ENCODE measurements around the gene RINL. TPM values are rescaled to one million over a fixed set of nuclear protein-coding genes. Genes with fewer than 3 reads are reported as not detected.

RINL gene
- total RNA-seq, result 10 to 100 TPM in 3 of 4 donors, 1 to 10 TPM in 1; 6.4 to 18.7 (median 13.5) TPM

DNA sequence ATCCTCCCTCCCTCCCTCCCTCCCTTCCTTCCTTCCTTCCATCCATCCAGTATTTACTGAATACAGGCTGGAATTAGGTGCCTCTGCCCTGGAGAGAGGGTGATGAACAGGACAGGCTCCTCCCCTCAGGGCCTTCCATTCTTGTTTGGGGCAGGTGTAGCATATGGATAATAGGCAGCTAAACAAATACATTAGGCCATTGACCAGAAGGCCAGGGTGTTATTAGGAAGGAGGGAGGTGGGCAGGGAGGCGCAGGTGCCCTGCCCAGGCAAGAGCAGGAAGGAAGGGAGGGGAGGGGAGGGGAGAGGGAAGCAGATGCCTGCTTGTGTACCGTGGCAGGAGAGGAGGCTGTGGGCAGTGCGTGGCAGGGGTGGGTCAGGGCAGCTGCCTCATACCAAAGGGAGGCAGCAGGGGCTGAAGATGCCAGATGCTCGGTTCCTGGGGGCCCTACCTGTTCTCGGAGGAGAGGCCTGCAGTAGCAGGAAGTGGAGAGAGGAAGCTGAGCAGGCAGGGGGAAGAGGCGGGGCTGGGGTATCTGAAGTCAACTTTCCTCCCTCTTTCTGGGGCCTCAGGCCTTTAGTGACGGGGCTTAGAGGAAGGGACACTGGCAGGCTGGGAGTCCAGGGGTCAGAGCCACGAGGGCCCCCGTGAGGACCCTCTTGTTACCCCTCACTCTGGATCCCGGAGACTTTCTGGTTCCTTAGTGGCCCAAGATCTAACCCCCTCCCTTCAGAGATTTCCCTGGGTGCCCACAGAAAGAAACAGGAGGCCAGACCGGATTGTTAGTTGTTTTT is at the start of gene RINL:
RINL (minus strand) TSS at position 495 of the 794 bp plus-strand sequence. CDS start 1,533 bp downstream, outside the sequence.
- Histone ChIP-seq H3K4me1 (peaks cover 9 to 18% of the 10 kb centered on the region in 2 donors), H3K27me3 (no peaks in the 10 kb centered on the region), H3K27ac (peak within 1 kb of the TSS in 2 of 3 donors; percentile 17 to 37), H3K9me3 (no peaks in the 10 kb centered on the region), H3K36me3 (peaks cover 10 to 16% of the 10 kb centered on the region in 2 donors), H3K4me3 (replicated peaks in 1 of 3) (no peak within 1 kb of the TSS)
- DNase-seq, result peak; percentile 17 to 25
- TF ChIP-seq, protein P1, sequence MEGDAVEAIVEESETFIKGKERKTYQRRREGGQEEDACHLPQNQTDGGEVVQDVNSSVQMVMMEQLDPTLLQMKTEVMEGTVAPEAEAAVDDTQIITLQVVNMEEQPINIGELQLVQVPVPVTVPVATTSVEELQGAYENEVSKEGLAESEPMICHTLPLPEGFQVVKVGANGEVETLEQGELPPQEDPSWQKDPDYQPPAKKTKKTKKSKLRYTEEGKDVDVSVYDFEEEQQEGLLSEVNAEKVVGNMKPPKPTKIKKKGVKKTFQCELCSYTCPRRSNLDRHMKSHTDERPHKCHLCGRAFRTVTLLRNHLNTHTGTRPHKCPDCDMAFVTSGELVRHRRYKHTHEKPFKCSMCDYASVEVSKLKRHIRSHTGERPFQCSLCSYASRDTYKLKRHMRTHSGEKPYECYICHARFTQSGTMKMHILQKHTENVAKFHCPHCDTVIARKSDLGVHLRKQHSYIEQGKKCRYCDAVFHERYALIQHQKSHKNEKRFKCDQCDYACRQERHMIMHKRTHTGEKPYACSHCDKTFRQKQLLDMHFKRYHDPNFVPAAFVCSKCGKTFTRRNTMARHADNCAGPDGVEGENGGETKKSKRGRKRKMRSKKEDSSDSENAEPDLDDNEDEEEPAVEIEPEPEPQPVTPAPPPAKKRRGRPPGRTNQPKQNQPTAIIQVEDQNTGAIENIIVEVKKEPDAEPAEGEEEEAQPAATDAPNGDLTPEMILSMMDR (IDR thresholded peaks at IDR 0.05), result no peak
- no peak for TF ChIP-seq POLR2A (IDR thresholded peaks at IDR 0.05)
- intact Hi-C loops (cut with DNase I), result no loop called here
- 50 to 52% methylated on average over 11 of the region's 11 CpGs for WGBS, 2 donors

GRCh38 chr19:38924388-38924787 is 46.3 kb upstream of the RINL start:
- H3K27me3 ChIP-seq, result no peaks in the 10 kb centered on the region
- H3K9me3 ChIP-seq, result no peaks in the 10 kb centered on the region
- no peak for TF ChIP-seq POLR2A (IDR thresholded peaks at IDR 0.05)
- TF ChIP-seq, protein P1 (IDR thresholded peaks at IDR 0.05), result no peak
- intact Hi-C loops (cut with DNase I), result loop anchor here (10.0 kb wide), 2 partner anchors 290 to 520 kb away; partner anchors contain the start of gene FAM98C
- no peak for DNase-seq
- H3K4me1 ChIP-seq, result peaks cover 0 to 6% of the 10 kb centered on the region in 2 donors
- WGBS, 2 donors, result 91 to 96% methylated on average over 7 of the region's 7 CpGs
- H3K36me3 ChIP-seq, result peaks cover 6 to 25% of the 10 kb centered on the region in 2 donors
- H3K27ac ChIP-seq, result no peak overlapping the region
- no peak overlapping the region for H3K4me3 ChIP-seq (replicated peaks in 1 of 3)

DNA sequence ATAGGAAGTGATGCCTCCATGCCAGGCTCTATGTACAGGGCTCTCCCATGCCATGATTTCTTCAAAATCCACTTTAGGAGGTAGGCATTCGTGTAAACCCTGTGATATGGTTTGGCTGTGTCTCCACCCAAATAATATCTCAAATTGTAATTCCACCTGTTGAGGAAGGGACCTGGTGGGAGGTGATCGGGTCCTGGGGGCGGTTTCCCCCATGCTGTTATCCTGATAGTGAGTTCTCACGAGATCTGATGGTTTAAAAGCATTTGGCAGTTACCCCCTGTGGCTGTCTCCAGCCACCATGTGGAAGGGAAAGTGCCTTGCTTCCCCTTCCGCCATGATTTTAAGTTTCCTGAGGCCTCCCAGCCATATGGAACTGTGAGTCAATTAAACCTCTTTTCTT is 44.4 kb upstream of the RINL start:
- DNase-seq, result no peak
- no peaks in the 10 kb centered on the region for H3K9me3 ChIP-seq
- TF ChIP-seq, protein P1 (IDR thresholded peaks at IDR 0.05), result no peak
- WGBS, 2 donors, result 91 to 95% methylated on average over 5 of the region's 5 CpGs
- intact Hi-C loops (cut with DNase I), result loop anchor here (10.0 kb wide), 2 partner anchors 288 to 518 kb away; partner anchors contain the start of gene FAM98C
- H3K27ac ChIP-seq, result no peak overlapping the region
- H3K27me3 ChIP-seq, result no peaks in the 10 kb centered on the region
- H3K4me1 ChIP-seq, result no peaks in the 10 kb centered on the region
- H3K4me3 ChIP-seq (replicated peaks in 1 of 3), result no peak overlapping the region
- H3K36me3 ChIP-seq, result peaks cover 6 to 25% of the 10 kb centered on the region in 2 donors

GRCh38 chr19:38921420-38922274 is 43.6 kb upstream of the RINL start:
- peaks cover 6 to 25% of the 10 kb centered on the region in 2 donors for H3K36me3 ChIP-seq
- H3K27ac ChIP-seq, result no peak overlapping the region
- no peaks in the 10 kb centered on the region for H3K4me1 ChIP-seq
- intact Hi-C loops (cut with DNase I), result loop anchor here (10.0 kb wide), 2 partner anchors 287 to 517 kb away; partner anchors contain the start of gene FAM98C
- WGBS, 2 donors, result 87 to 92% methylated on average over 5 to 13 of the region's 20 CpGs
- H3K4me3 ChIP-seq (replicated peaks in 1 of 3), result no peak overlapping the region
- TF ChIP-seq, protein P1 (IDR thresholded peaks at IDR 0.05), result no peak
- no peak for TF ChIP-seq POLR2A (IDR thresholded peaks at IDR 0.05)
- H3K9me3 ChIP-seq, result no peaks in the 10 kb centered on the region
- no peak for DNase-seq
- H3K27me3 ChIP-seq, result no peaks in the 10 kb centered on the region
